HCT116 (cell line): ENCODE results near the gene PHF20.

ENCODE experiments used
- CTCF ChIP-seq, 3 experiments: fragments of 200-600 bp in 1 of 3; sonication (generic) in 1 of 3; IDR thresholded peaks in 2 of 3; conservative IDR thresholded peaks in 1 of 3; 2 replicates each; pipeline ENCODE4 v1.5.1; 2012 to 2017; ENCODE audit warnings: low read depth in 2 of 3, low read length in 2 of 3, antibody characterized with exemption in 1 of 3, borderline replicate concordance in 1 of 3, control low read depth in 1 of 3, mild to moderate bottlenecking in 1 of 3, mixed read lengths in 1 of 3, mixed run types in 1 of 3, moderate library complexity in 1 of 3; ENCODE audit not compliant: insufficient read depth in 1 of 3
- EZH2phosphoT487 ChIP-seq: fragments of 200-600 bp; IDR thresholded peaks from 2 replicates; pipeline ENCODE4 v1.6.1; 2018; ENCODE audit warnings: antibody characterized with exemption, borderline replicate concordance
- MAX ChIP-seq: IDR thresholded peaks from 2 replicates; pipeline ENCODE4 v1.6.1; 2012
- POLR2A ChIP-seq: IDR thresholded peaks from 2 replicates; pipeline ENCODE4 v1.7.0; 2011; ENCODE audit warnings: borderline replicate concordance; ENCODE audit not compliant: insufficient read depth, insufficient read length; ENCODE audit errors: extremely low read depth
- POLR2AphosphoS5 ChIP-seq: IDR thresholded peaks from 2 replicates; pipeline ENCODE4 v1.6.1; 2011; ENCODE audit warnings: mild to moderate bottlenecking, low read depth, low read length, moderate library complexity
- SIN3A ChIP-seq: IDR thresholded peaks from 2 replicates; pipeline ENCODE4 v1.6.1; 2012; ENCODE audit warnings: low read depth
- YY1 ChIP-seq: IDR thresholded peaks from 2 replicates; pipeline ENCODE4 v1.6.1; 2011; ENCODE audit warnings: low read length, low read depth, moderate library complexity, mild to moderate bottlenecking; ENCODE audit not compliant: insufficient replicate concordance; ENCODE audit errors: extremely low read depth
- ZNF274 ChIP-seq: fragments of 200-500 bp; sonication (Bioruptor generic); IDR thresholded peaks from 2 replicates; pipeline ENCODE4 v1.6.1; 2014; ENCODE audit warnings: mild to moderate bottlenecking, low read depth, low read length, inconsistent platforms

GRCh38 chr20:35888657-35889056 lies 116.8 kb downstream of the PHF20 start:
- TF ChIP-seq POLR2A (no peak), CTCF (IDR thresholded peaks at IDR 0.05 in 2 of 3, conservative IDR thresholded peaks at IDR 0.05 in 1 of 3; ENCODE audit: borderline replicate concordance in 1 of 3, insufficient read depth in 1 of 3, low read depth in 2 of 3, low read length in 2 of 3) (no peak), POLR2AphosphoS5 (no peak), ZNF274 (no peak), EZH2phosphoT487 (no peak), YY1 (no peak), MAX (no peak), SIN3A (no peak)
